Measurements from ENCODE around the gene CAMTA1. TPM values are rescaled to one million over a fixed set of nuclear protein-coding genes. Genes with fewer than 3 reads are reported as not detected.

The CAMTA1 gene
- polyA plus RNA-seq, 1 experiment: 64.9 TPM

DNA sequence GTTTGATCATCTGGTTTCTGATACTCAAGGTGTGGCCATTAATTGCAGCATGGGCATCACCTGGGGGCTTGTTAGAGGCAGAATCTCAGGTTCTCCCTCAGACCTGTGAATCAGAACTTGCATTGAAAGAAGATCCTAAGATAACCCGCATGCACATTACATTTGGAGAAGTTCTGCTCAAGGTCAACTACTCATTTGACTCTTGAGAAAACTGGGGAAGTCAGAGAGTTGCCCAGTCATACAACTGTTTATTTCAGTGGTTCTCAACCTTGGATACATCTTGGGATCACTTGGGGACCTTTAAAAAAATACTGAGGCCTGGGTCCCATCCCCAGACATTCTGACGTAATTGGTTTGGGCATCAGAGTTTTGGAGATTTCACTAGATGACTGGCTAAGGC lies 30.5 kb downstream of the CAMTA1 start:
- Histone ChIP-seq H3K27ac (ENCODE audit: low read depth, low read length) (no peak overlapping the region), H3K9me3 (ENCODE audit: control insufficient read depth, insufficient read depth, low read length) (no peaks in the 10 kb centered on the region), H3K27me3 (ENCODE audit: control insufficient read depth, insufficient read depth, low read length) (no peaks in the 10 kb centered on the region), H3K4me3 (ENCODE audit: low read depth, low read length) (no peak overlapping the region)
- TF ChIP-seq, protein P1, sequence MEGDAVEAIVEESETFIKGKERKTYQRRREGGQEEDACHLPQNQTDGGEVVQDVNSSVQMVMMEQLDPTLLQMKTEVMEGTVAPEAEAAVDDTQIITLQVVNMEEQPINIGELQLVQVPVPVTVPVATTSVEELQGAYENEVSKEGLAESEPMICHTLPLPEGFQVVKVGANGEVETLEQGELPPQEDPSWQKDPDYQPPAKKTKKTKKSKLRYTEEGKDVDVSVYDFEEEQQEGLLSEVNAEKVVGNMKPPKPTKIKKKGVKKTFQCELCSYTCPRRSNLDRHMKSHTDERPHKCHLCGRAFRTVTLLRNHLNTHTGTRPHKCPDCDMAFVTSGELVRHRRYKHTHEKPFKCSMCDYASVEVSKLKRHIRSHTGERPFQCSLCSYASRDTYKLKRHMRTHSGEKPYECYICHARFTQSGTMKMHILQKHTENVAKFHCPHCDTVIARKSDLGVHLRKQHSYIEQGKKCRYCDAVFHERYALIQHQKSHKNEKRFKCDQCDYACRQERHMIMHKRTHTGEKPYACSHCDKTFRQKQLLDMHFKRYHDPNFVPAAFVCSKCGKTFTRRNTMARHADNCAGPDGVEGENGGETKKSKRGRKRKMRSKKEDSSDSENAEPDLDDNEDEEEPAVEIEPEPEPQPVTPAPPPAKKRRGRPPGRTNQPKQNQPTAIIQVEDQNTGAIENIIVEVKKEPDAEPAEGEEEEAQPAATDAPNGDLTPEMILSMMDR (IDR thresholded peaks at IDR 0.05; ENCODE audit: low read depth, low read length): no peak
- DNase-seq (ENCODE audit: low read depth, low spot score): no peak
- ChIA-PET POLR2A (no interaction called here), CTCF (no interaction called here)

DNA sequence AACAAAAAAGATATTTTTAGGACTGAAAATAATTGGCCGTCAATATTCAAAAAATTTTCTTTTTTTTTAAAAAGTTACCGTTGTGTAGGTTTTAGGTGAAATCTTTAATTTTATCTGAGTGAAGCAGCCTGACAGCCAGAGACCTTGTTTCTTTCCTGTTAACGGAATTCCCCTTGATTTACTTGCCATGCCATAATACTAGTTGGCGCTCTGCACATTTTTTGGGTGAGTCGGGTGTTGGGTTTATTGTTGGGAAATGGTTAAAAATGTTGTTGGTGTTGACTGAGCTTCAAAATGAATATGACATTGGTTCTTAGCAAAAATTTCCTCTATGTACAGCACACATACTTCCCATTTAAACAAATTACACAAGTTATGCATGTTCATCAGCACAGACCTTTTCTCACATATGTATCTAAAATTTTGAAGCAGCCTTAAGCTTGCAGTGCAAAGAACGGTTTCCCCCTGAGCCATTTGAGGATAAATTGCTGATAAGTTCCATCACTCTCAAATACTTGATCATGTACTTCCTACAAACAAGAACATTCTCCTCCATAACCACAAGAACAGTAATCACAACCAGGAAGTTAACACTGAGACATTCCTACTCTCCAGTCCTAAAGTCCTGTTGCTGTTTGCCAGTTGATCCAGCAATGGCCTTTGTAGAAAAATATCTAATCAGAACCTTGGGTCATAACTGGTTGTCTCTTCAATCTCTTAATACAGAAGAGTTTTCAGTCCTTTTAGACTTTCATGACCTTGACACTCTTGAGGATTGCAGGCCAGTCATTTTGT lies 34.2 kb downstream of the CAMTA1 start:
- no peak overlapping the region for H3K4me3 ChIP-seq (ENCODE audit: low read depth, low read length)
- TF ChIP-seq, protein P1 (IDR thresholded peaks at IDR 0.05; ENCODE audit: low read depth, low read length): no peak
- CTCF ChIA-PET: interaction anchor here (0.6 kb wide), 1 partner anchor 21 kb away, joined by 3 read pairs; no protein-coding TSS in a partner anchor
- no peak for DNase-seq (ENCODE audit: low read depth, low spot score)
- H3K27ac ChIP-seq (ENCODE audit: low read depth, low read length): no peak overlapping the region
- POLR2A ChIA-PET: no interaction called here
- H3K27me3 ChIP-seq (ENCODE audit: control insufficient read depth, insufficient read depth, low read length): no peaks in the 10 kb centered on the region
- H3K9me3 ChIP-seq (ENCODE audit: control insufficient read depth, insufficient read depth, low read length): no peaks in the 10 kb centered on the region

DNA sequence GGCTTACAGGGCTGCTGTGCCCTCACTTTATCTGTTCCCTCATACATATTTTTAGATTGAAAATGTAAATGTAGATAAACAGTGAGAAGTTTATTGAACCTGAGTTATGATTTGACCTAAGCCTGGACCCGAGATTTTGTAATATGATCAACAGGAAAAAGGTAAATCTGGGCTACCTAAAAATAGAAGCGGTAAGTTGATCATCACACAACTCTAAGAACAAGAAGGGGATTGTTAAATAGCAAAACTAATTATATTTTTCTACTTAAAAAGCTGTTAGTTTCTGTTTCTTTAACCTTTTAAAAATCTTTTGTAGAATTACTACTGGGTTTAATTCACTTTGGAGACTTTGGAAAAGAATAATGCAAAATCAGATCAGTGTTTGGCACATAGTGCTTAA lies 35.6 kb downstream of the CAMTA1 start:
- ChIA-PET POLR2A (no interaction called here), CTCF (no interaction called here)
- Histone ChIP-seq H3K9me3 (ENCODE audit: control insufficient read depth, insufficient read depth, low read length) (no peaks in the 10 kb centered on the region), H3K27ac (ENCODE audit: low read depth, low read length) (no peak overlapping the region), H3K27me3 (ENCODE audit: control insufficient read depth, insufficient read depth, low read length) (no peaks in the 10 kb centered on the region), H3K4me3 (ENCODE audit: low read depth, low read length) (no peak overlapping the region)
- TF ChIP-seq, protein P1 (IDR thresholded peaks at IDR 0.05; ENCODE audit: low read depth, low read length): no peak
- no peak for DNase-seq (ENCODE audit: low read depth, low spot score)

DNA sequence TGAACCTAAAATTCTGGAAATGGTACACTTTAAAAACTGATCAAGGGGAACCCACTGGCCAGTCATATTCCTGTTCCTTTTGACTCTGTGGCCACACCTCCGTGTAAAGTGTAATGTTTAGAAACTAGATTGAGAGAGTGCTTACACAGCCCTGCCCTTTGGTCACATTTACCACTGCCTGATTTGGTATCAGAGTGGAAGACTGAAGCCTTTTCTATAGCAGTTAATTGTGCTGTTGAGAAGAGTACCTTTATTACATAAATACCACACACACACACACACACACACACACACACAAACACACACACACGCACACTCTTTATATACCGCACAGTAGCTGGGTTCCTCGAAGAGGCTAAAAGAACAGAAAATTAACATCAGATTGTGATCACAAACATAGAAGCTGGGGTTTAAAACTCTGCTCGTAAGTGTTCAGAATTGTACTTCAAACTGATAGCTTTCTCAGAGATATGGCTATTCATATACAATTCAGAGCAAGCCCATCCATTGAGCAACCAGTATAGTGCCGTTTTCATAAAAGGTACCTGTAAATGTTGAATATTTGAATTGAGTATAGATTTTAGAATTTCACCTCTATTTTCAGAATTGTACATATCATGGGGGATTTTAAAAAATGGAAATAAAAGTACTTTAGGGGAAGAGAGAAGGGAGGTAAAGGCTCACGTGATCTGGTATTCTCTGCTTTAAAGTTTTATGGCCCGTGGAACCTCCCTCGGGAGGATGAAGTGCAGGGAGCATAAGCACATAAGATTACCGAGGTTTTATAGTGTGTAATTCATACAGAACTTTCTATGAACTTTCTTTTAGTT lies 37.5 kb downstream of the CAMTA1 start:
- Histone ChIP-seq H3K27ac (ENCODE audit: low read depth, low read length) (no peak overlapping the region), H3K4me3 (ENCODE audit: low read depth, low read length) (no peak overlapping the region), H3K9me3 (ENCODE audit: control insufficient read depth, insufficient read depth, low read length) (no peaks in the 10 kb centered on the region), H3K27me3 (ENCODE audit: control insufficient read depth, insufficient read depth, low read length) (no peaks in the 10 kb centered on the region)
- ChIA-PET CTCF (no interaction called here), POLR2A (no interaction called here)
- no peak for DNase-seq (ENCODE audit: low read depth, low spot score)
- TF ChIP-seq, protein P1 (IDR thresholded peaks at IDR 0.05; ENCODE audit: low read depth, low read length): no peak

DNA sequence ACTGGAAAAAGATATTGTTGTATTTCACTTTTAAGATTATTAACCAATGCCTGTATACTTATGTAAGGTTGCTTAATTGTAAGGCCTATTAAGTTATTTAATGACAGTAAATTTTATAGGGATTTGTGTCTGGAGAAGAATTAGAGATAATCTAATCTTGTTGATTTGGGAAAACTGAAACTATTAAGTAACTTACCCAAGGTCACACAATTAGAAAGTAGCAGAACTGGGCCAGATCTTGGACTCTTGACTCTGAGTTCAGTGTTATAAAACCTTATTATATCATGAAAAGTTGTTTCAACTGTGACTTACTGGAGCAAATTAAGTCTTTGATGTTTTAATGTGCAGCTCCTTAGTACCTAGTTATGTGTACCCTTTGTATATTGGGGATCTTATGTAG lies 38.5 kb downstream of the CAMTA1 start:
- ChIA-PET CTCF (no interaction called here), POLR2A (no interaction called here)
- DNase-seq (ENCODE audit: low read depth, low spot score): no peak
- Histone ChIP-seq H3K27me3 (ENCODE audit: control insufficient read depth, insufficient read depth, low read length) (no peaks in the 10 kb centered on the region), H3K4me3 (ENCODE audit: low read depth, low read length) (no peak overlapping the region), H3K27ac (ENCODE audit: low read depth, low read length) (no peak overlapping the region), H3K9me3 (ENCODE audit: control insufficient read depth, insufficient read depth, low read length) (no peaks in the 10 kb centered on the region)
- TF ChIP-seq, protein P1 (IDR thresholded peaks at IDR 0.05; ENCODE audit: low read depth, low read length): no peak
